H54 (cell line): ENCODE measurements around the gene STOX2.

ENCODE experiments used
- DNase-seq: peaks from one replicate; pipeline ENCODE4 v3.0.0; 2011; ENCODE audit warnings: low spot score, mixed read lengths; ENCODE audit not compliant: insufficient read length
- FAIRE-seq: peaks from 3 replicates; lab custom pipeline; 2011; peaks lifted over from hg19 to GRCh38; lab: Jason Lieb, UNC
- POLR2A ChIP-seq: IDR thresholded peaks from 2 replicates; pipeline ENCODE4 v1.6.1; 2011; ENCODE audit warnings: low read depth, mild to moderate bottlenecking, low read length

STOX2 gene

GRCh38 chr4:183905081-183905592 lies at the start of gene STOX2:
TSS of gene STOX2 (plus strand) at chr4:183905307. CDS start at chr4:183906791, 1,484 bp downstream.
- no peak for TF ChIP-seq POLR2A
- FAIRE-seq (no peak), DNase-seq (no peak)

GRCh38 chr4:183855323-183856190 lies 49.5 kb upstream of the STOX2 start:
- no peak for FAIRE-seq
- no peak for TF ChIP-seq POLR2A
- no peak for DNase-seq

GRCh38 chr4:183857040-183857439 lies 48.1 kb upstream of the STOX2 start:
- FAIRE-seq, result no peak
- no peak for TF ChIP-seq POLR2A
- no peak for DNase-seq

DNA sequence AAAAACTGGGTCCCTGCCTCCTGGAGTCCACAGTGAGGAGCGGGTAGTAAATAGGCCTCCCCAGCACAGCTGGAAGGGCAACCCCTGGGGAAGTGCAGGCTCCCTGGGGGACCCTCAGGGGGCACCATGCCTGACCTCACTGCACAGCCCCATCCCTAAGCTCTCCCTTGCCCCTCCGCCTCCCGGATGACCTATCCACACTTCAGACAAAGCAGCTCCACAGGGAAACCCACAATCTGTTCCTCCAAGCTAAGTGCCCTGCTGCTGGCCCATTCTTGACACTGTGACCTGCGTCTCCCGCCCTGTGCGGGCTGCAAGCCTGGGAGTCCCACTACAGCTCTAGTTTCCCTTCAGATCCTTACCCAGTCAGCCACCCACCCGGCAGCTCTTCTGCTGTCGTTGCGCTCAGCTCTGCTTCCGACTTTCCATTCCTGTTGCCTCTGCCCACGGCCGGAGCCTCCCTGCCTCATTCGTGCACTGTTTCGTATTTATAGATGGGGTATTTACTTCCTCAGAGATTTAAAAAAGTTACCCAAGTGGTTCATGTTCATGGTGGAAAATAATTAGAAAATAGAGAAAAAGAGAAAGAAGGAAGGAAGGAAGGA lies 47.0 kb upstream of the STOX2 start:
- FAIRE-seq (no peak), DNase-seq (no peak)
- no peak for TF ChIP-seq POLR2A

- no peak for TF ChIP-seq POLR2A
- DNase-seq (no peak), FAIRE-seq (no peak)
These were observed 45.0 kb upstream of the STOX2 start for GRCh38 chr4:183860119-183860518.

- no peak for TF ChIP-seq POLR2A
- DNase-seq, result no peak
These were observed 44.4 kb upstream of the STOX2 start for GRCh38 chr4:183860731-183861130.

DNA sequence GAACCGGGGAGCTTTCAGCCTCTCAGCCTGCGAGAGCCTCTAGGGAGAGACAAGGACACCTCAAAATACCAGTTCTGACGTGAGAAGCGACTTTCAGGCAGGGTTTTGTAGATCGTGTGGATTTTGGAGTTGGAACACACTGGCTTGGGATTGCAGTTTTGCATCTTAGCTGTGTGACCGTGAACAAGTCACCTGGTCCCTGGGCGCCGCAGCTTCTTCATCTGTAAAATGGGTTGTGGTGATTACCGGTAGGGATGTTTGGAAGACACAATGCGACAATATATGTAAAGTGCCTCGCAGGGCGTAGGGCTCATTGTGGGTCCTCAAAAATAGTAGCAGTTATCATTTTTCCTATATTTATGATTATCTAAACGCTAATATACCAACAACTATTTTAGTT lies 43.7 kb upstream of the STOX2 start:
- no peak for DNase-seq
- FAIRE-seq, result no peak
- TF ChIP-seq POLR2A, result no peak

More at GRCh38 chr4:183860731-183861130, 44.4 kb upstream of the STOX2 start:
- no peak for FAIRE-seq

DNA sequence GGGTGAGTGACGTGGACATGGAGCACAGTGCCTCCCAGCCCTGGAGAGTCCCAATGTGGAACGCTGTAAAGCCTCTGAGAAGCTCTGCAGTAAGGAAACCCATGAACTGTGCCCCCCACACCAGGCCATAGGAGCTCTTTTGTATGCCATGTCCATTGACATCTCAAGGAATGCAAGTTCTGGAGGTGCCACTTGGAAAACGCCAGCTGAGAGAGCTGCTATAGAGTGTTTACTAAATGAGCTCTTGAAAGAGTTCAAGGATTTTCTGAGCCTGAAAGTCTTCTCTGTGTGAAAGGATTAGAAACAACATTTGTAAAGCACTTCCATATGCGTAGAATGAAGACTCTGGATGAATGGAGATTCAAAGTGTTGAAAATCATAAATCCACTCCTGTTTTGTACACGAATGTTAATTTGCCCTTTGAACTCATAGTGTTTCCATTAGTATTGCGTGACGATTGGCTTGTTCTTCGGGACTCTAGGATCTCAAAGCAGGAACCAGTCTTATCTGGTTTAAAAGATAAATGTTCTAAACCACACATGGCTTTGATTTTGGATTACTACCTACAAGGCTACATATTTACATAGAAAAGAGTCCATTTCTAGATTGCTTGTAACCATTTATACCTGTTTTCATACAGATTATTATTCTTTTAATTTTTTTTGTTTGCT lies 41.8 kb upstream of the STOX2 start:
- TF ChIP-seq POLR2A, result no peak
- no peak for DNase-seq
- no peak for FAIRE-seq

- TF ChIP-seq POLR2A, result no peak
- DNase-seq (no peak), FAIRE-seq (no peak)
These were observed 37.9 kb upstream of the STOX2 start for GRCh38 chr4:183867247-183867646.

DNA sequence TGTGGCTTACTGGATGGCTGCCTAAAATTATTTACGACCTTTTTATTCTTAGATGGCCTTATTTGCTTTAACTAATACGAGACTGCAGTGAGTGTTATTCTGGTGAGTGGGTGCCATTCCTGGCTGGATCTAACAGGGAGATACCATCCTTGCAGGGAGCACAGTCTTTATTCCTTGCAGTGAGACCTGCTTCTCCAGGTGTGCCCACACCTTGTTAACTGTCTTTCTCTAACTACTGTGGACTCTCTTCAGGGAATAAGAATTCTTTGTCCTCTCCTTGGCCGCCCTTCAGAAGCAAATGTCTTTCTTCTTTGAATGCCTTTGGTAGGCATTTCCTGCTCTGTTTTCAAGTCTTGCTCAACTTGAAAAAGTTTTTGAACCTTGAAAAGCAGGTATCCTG lies 34.1 kb upstream of the STOX2 start:
- no peak for TF ChIP-seq POLR2A
- DNase-seq (no peak), FAIRE-seq (no peak)

DNA sequence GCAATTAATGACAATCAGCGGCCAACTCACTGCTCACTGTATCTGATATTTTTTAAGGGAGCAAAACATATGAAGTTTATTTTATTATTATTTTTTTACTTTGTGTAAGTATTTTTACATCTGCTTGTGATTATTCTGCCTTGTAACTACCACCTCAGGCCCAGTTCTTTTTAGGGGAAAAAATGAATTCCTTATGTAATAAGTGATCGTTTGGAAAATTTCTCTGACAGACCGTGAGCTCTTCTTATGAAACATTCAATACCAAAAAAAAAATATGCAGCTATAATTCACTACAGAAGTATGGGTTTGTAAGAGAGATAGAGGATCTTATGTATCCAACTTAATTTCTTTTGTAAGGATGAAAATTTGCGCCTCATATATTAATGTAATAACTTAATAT lies 33.5 kb upstream of the STOX2 start:
- FAIRE-seq (no peak), DNase-seq (no peak)
- no peak for TF ChIP-seq POLR2A

DNA sequence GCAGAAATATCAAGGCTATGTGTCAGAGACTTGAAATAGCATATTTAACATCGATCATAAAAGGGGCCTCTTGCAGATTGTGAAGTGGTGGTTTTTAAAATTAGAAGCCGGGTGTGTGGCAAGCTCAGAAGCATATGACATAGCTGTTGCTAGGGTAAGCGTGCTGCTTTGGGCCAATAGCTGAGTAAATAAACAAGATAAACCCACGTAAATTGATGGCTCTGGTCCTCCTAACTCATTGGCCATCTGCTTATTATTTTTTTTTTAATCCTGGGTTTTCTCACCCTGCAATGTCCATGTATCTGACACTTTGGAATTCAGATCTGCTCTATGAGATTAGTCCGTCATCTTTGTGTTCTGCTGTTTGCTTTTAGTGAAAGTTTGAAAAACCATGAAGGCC lies 32.6 kb upstream of the STOX2 start:
- FAIRE-seq (no peak), DNase-seq (no peak)
- TF ChIP-seq POLR2A, result no peak

DNA sequence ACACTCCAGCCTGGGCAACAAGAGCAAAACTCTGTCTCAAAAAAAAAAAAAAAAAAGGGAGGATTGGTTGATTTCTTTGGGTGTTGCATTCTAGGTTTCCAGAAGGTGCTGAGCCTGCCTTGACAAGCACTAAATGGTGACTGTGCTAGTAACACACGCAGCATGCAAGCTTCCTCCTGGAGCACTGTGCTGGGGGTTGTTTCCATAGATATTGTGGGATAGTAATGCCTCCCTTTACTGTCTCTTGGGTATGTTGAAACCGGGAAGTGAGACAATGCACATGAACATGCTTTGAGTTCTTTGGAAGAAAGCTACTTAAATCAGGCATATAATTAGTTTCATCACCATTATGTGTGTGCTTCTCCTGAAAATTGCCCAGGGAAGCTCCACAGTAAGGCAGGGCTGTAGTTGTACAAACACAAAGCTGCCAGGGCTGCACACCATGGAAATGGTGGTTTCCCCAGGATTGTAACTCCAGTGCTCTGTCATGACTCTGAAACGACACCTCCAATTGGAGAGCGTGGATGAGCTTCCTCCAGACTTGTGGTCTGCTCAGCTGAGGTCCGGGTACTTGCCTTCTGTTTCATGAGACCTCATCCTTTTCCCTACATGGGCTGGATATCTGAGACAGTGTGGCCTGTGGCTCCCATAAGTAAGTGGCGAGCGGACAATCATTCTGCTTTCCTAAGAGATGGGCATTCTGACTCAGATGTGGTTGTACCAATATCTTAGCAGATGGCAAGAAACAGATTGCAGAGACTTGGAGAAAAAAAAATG lies 31.5 kb upstream of the STOX2 start:
- DNase-seq, result no peak
- no peak for TF ChIP-seq POLR2A
- FAIRE-seq, result no peak
